ENCODE results near the gene RPL4.
"Not testable (repeated sequence)": the region's sequence is repeated elsewhere in the genome, so short reads cannot be mapped to it uniquely, and the experiment has no call there.

RPL4 gene

DNA sequence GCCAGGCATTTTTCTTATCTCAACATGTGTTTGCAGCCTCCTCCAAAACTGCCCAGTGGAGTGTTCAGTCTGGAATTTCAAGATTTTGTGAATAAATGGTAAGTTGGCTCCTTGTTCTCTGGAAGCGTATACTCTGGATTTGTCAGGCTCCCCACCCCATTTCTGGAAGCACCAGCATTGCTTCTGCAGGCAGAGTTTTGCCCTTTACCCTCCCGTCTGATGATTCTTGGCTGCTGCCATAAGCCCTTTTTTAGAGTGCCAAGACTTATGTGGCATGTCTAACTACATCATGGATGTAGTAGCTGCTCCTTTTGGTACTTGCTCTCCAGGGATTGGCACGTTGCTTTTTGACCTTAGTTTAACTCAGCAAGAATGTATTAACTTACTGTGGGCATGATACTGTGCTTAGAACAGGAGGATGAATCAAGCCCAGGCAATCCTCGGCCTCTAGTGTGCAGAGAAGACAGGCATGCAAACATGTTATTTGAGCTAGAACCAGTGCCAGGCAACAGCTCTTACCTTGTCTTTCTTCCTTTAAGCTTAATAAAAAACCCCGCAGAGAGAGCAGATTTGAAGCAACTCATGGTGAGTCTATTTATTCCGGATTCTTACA, 15.4 kb downstream of the RPL4 start:
- no peak for DNase-seq

GRCh38 chr15:66488525-66488924, 16.1 kb downstream of the RPL4 start:
- DNase-seq = no peak

DNA sequence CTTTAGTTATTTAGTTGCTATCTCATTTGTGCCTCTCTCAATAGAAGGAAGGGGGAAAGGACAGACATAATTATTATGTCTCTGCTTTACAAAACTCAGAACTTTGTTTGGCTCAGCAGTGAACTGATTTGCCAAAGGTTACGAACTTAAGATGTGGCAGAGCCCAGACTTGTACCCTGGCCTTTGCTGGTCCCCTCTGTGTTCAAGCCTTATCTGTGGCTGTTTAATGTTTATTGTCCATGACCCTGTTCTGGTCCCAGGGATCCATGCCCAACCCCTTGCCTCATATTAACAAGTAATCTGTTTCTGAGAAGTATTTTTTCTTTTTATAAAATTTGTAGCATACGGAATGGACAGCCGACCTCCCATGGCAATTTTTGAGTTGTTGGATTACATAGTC, 17.8 kb downstream of the RPL4 start:
- no peak for DNase-seq

- no peak for DNase-seq
Measured at GRCh38 chr15:66484539-66485112, 20.0 kb downstream of the RPL4 start.

- DNase-seq = no peak
Measured at GRCh38 chr15:66483131-66483566, 21.5 kb downstream of the RPL4 start.

- DNase-seq = no peak
Measured at GRCh38 chr15:66482539-66482938, 22.1 kb downstream of the RPL4 start.

DNA sequence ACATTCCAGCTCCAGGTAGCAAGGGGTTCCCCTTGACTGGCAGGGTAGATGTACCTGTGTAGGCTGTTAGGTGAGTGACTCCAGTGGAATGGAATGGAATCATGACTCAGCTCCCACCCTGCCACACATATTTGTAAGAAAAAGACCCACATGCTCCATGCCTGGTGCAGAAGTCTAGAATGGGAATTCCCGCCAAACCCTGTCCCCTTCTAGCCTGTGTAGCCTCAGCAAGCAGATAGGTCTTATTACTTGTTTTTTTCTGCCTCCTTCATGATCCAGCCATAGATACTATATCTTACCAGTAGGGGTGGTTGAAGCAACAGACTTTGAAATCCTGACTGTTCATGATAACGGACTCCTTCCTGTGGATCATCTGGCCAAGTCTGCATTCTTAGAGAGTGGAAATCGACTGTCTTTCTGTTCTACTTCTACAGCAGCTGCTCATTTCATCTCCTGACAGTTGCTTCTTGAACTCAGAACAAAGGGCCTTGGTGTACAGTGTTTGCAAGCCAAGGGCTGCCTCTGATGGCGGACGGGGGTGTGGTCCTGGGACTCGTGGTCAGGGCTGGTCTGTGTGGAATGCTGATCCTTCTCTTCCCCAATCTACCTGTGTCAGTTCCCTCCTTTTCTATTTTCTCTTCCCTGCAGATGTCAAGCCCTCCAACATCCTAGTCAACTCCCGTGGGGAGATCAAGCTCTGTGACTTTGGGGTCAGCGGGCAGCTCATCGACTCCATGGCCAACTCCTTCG, 23.4 kb downstream of the RPL4 start:
- no peak for DNase-seq

DNA sequence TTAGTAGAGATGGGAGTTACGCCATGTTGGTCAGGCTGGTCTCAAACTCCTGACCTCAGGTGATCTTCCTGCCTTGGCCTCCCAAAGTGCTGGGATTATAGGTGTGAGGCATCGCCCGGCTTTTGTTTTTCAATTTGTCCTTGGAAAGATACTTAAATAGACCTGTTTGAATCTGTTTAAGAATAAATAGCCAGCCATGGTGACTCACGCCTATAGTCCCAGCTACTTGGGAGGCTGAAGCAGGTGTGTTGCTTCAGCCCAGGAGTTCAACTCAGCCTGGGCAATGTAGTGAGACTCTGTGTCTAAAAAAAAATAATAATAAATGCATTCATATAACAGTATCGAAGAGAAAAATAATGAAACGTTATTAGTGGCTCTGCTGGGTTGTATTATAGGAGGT, 24.4 kb downstream of the RPL4 start:
- DNase-seq = no peak

GRCh38 chr15:66477011-66477410, 27.6 kb downstream of the RPL4 start:
- no peak for DNase-seq

GRCh38 chr15:66476535-66476934, 28.1 kb downstream of the RPL4 start:
- no peak for DNase-seq

DNA sequence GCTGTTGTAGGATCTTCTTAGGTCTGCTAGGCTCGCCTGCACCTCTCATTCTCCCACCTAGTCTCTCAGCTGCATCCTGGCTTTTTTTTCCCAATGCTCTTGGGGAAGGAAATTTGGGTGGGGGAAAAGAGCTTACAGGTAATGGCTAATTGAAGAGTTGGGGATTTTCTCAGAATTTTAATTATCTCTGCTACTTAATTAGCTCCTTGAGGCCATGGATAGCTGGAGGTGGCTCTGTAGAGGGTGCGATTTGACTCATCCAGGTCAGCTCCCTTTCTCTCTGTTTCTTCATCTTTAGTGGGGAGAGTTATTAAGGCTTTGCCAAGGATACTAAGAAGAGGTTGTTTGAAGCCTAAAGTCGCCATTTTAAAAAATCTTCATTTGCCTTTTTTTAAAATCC, 29.7 kb downstream of the RPL4 start:
- DNase-seq = no peak

DNA sequence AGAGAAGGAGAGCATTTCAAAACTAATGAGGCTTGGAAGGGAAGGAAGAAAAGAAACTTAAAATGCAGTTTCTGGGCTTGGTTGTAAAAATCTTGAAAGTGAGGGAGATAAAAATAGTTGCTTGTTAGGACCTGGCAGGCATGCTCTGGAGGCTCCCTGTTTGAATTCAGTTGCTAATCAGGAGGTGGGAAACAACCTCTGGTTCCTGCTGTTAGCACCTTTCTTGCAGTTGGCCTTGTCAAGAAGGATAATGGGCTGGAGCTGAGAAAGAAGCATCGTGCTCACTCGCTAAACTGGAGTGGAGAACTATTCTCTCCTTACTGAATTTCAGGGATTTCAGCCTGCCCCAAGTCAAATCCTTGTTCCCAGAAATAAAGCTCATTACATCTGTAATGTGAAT, 30.5 kb downstream of the RPL4 start:
- DNase-seq = no peak

DNA sequence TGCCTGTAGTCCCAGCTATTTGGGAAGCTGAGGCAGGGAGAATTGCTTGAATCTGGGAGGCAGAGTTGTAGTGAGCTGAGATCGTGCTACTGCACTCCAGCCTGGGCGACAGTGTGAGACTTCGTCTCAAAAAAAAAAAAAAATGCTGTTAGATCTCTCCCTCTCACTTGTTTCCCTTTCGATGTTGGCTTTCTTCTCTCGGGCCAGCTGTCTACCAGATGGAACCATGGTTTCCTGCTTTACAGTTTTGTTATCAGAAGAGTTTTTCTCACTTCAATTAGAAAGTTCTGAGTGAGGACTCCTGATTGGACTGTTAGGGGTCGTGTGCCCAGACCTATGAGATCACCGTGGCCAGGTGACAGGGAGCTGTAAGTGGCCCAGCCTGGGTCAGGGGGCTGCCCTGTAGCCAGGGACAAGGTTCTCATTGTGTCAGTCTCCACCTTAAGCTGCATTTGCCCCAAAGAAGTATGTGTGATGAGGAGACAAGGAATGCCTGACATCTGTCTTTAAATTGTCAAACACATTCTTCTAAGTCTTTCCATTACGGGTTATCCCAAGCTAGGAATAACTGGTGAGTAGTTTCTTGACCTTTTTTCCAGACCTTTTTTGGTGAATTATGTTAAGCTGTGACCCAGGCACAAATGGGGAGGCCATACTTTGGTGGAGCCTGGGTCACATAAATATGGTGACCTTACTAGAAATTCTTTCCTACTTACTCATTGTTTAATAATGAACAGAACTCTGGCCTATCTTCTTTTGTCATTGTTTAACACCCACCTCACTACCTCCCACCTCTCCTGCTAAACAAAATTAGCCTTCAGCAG, 32.3 kb downstream of the RPL4 start:
- DNase-seq = peak; percentile 72

GRCh38 chr15:66470825-66471224, 33.8 kb downstream of the RPL4 start:
- DNase-seq = not testable (repeated sequence)

- DNase-seq = not testable (repeated sequence)
Measured at GRCh38 chr15:66467162-66468040, 37.3 kb downstream of the RPL4 start.

- not testable (repeated sequence) for DNase-seq
Measured at GRCh38 chr15:66465294-66465693, 39.4 kb downstream of the RPL4 start.

- DNase-seq = no peak
Measured at GRCh38 chr15:66462627-66463026, 42.0 kb downstream of the RPL4 start.

DNA sequence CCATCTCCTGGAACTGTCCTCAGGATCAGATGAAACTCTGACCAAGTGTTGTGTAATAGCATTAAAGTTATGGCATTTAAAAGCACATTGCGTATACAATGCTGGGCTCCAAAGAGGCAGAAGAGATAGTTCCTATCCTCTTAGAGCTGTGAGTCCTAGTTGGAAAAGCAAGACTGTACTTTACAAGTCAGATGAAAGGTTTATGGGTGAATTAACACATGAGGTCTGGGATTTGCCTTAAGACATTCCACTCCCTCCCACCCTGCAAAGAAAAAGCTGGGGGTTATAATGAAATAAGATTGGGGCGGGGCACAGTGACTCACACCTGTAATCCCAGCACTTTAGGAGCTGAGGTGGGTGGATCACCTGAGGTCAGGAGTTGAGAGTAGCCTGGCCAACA, 42.7 kb downstream of the RPL4 start:
- DNase-seq = no peak

DNA sequence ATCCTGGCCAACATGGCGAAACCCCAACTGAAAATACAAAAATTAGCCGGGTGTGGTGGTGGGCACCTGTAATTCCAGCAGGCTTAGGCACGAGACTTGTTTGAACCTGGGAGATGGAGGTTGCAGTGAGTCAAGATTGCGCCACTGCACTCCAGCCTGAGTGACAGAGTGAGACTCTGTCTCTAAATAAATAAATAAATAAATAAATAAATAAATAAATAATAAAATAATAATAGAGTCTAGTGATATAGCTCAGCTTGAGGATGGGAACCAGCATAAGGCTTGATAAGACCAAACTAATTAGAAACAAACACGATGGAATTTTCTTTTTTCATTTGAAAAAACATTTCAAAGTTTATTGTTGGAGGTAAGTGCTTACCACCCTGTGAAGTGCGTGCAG, 43.4 kb downstream of the RPL4 start:
- DNase-seq = not testable (repeated sequence)

- no peak for DNase-seq
Measured at GRCh38 chr15:66459818-66460615, 44.6 kb downstream of the RPL4 start.

DNA sequence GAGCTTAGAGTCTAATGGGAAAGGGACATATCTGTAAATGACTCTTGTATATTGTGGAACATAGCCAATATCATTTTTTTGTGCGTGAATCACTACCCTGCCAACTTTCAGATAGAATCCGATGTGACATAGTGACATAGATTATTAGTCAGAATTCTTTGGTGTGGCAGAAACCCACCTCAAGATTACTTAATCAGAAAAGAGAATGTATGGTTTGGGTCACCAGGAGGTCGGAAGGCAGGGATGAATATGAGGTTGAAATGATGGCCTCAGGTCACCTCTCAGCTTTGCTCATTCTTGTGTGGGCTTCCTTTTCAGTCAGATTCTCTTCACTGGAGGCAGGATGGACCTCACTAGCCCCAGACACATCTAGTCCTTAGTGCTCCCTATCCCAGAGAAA, 48.4 kb downstream of the RPL4 start:
- DNase-seq = no peak
